ENCODE results near the gene NSMCE1. TPM values are rescaled to one million over a fixed set of nuclear protein-coding genes. Genes with fewer than 3 reads are reported as not detected.

NSMCE1 gene
- 100 to 1,000 TPM; 119 to 165 TPM for total RNA-seq

- Mint-ChIP-seq H3K36me3 (ENCODE audit: insufficient read depth in 2 of 2) (peaks cover 12 to 26% of the 10 kb centered on the region in 2 donors), H3K4me1 (ENCODE audit: low read depth) (peaks cover 86% of the 10 kb centered on the region), H3K27me3 (ENCODE audit: low read depth) (no peaks in the 10 kb centered on the region), H3K9me3 (peaks cover 2% of the 10 kb centered on the region in 2 donors), H3K27ac (peak within 1 kb of the TSS; percentile 95), H3K4me3 (peak within 1 kb of the TSS; percentile 96 to 97)
- ATAC-seq (replicated peaks in 1 of 2) (peak; percentile 90 to 96), DNase-seq (peak; percentile 98 to 99)
Observed at GRCh38 chr16:27268376-27269299, at the start of gene NSMCE1. Gene NSMCE1 (minus strand): TSS chr16:27268772. CDS start chr16:27257570, 11,202 bp downstream.

GRCh38 chr16:27317738-27318391, 49.3 kb upstream of the NSMCE1 start:
- ATAC-seq (replicated peaks in 1 of 2) (peak; percentile 44 to 59), DNase-seq (peak; percentile 68 to 73)
- peaks cover 45 to 62% of the 10 kb centered on the region in 2 donors for H3K36me3 Mint-ChIP-seq (ENCODE audit: insufficient read depth in 2 of 2)
- peak overlapping the region; percentile 97 to 99 for H3K4me3 Mint-ChIP-seq
- peaks cover 80% of the 10 kb centered on the region for H3K4me1 Mint-ChIP-seq (ENCODE audit: low read depth)
- H3K27ac Mint-ChIP-seq = peak overlapping the region; percentile 95
- H3K9me3 Mint-ChIP-seq = no peaks in the 10 kb centered on the region
- no peaks in the 10 kb centered on the region for H3K27me3 Mint-ChIP-seq (ENCODE audit: low read depth)

- DNase-seq (peak; percentile 25 to 36), ATAC-seq (replicated peaks in 1 of 2) (no peak)
- Mint-ChIP-seq H3K36me3 (ENCODE audit: insufficient read depth in 2 of 2) (peaks cover 45 to 58% of the 10 kb centered on the region in 2 donors), H3K4me3 (peak overlapping the region; percentile 97 to 99), H3K27me3 (ENCODE audit: low read depth) (no peaks in the 10 kb centered on the region), H3K9me3 (no peaks in the 10 kb centered on the region), H3K27ac (peak overlapping the region; percentile 95), H3K4me1 (ENCODE audit: low read depth) (peaks cover 80% of the 10 kb centered on the region)
Observed at GRCh38 chr16:27317320-27317719, 48.7 kb upstream of the NSMCE1 start.

GRCh38 chr16:27316038-27316680, 47.6 kb upstream of the NSMCE1 start:
- no peak for ATAC-seq (replicated peaks in 1 of 2)
- H3K9me3 Mint-ChIP-seq = no peaks in the 10 kb centered on the region
- peaks cover 80% of the 10 kb centered on the region for H3K4me1 Mint-ChIP-seq (ENCODE audit: low read depth)
- H3K27ac Mint-ChIP-seq = peak overlapping the region; percentile 99
- no peaks in the 10 kb centered on the region for H3K27me3 Mint-ChIP-seq (ENCODE audit: low read depth)
- DNase-seq = peak in 1 of 2 donors; percentile 29
- peak overlapping the region; percentile 97 to 99 for H3K4me3 Mint-ChIP-seq
- peaks cover 38 to 49% of the 10 kb centered on the region in 2 donors for H3K36me3 Mint-ChIP-seq (ENCODE audit: insufficient read depth in 2 of 2)

- Mint-ChIP-seq H3K36me3 (ENCODE audit: insufficient read depth in 2 of 2) (peaks cover 37 to 45% of the 10 kb centered on the region in 2 donors), H3K4me3 (peak overlapping the region; percentile 97 to 99), H3K9me3 (no peaks in the 10 kb centered on the region), H3K27ac (peak overlapping the region; percentile 99), H3K27me3 (ENCODE audit: low read depth) (no peaks in the 10 kb centered on the region), H3K4me1 (ENCODE audit: low read depth) (peaks cover 76% of the 10 kb centered on the region)
- peak; percentile 22 to 41 for ATAC-seq (replicated peaks in 1 of 2)
- peak; percentile 73 to 74 for DNase-seq
Observed at GRCh38 chr16:27315333-27316037, 46.9 kb upstream of the NSMCE1 start.

- no peaks in the 10 kb centered on the region for H3K9me3 Mint-ChIP-seq
- DNase-seq (no peak), ATAC-seq (replicated peaks in 1 of 2) (no peak)
- H3K27me3 Mint-ChIP-seq (ENCODE audit: low read depth) = no peaks in the 10 kb centered on the region
- peaks cover 71% of the 10 kb centered on the region for H3K4me1 Mint-ChIP-seq (ENCODE audit: low read depth)
- H3K4me3 Mint-ChIP-seq = peak overlapping the region; percentile 97 to 99
- peaks cover 37 to 42% of the 10 kb centered on the region in 2 donors for H3K36me3 Mint-ChIP-seq (ENCODE audit: insufficient read depth in 2 of 2)
- H3K27ac Mint-ChIP-seq = peak overlapping the region; percentile 99
Observed at GRCh38 chr16:27314986-27315332, 46.4 kb upstream of the NSMCE1 start.

- H3K4me3 Mint-ChIP-seq = peak overlapping the region; percentile 97 to 99
Observed at GRCh38 chr16:27314161-27314723, 45.7 kb upstream of the NSMCE1 start.

GRCh38 chr16:27313422-27314160, 45.0 kb upstream of the NSMCE1 start, which contains the start of gene IL4R:
Gene IL4R (plus strand): TSS chr16:27313974. CDS start chr16:27340204, 26,230 bp downstream.
- ATAC-seq (replicated peaks in 1 of 2) = peak; percentile 14 to 25
- Mint-ChIP-seq H3K27ac (peak within 1 kb of the TSS; percentile 99), H3K27me3 (ENCODE audit: low read depth) (no peaks in the 10 kb centered on the region), H3K4me1 (ENCODE audit: low read depth) (peaks cover 57% of the 10 kb centered on the region), H3K9me3 (no peaks in the 10 kb centered on the region), H3K4me3 (peak within 1 kb of the TSS; percentile 97 to 99), H3K36me3 (ENCODE audit: insufficient read depth in 2 of 2) (peaks cover 29% of the 10 kb centered on the region in 2 donors)
- peak; percentile 80 to 83 for DNase-seq

More at GRCh38 chr16:27314161-27314723, 45.7 kb upstream of the NSMCE1 start:
- Mint-ChIP-seq H3K4me1 (ENCODE audit: low read depth) (peaks cover 64% of the 10 kb centered on the region), H3K36me3 (ENCODE audit: insufficient read depth in 2 of 2) (peaks cover 34 to 36% of the 10 kb centered on the region in 2 donors), H3K27me3 (ENCODE audit: low read depth) (no peaks in the 10 kb centered on the region), H3K9me3 (no peaks in the 10 kb centered on the region), H3K27ac (peak overlapping the region; percentile 99)
- ATAC-seq (replicated peaks in 1 of 2) = peak; percentile 36 to 48
- peak; percentile 81 to 82 for DNase-seq

- Mint-ChIP-seq H3K27ac (peak overlapping the region; percentile 93), H3K27me3 (ENCODE audit: low read depth) (no peaks in the 10 kb centered on the region), H3K4me3 (peak overlapping the region; percentile 92 to 97), H3K4me1 (ENCODE audit: low read depth) (peaks cover 49% of the 10 kb centered on the region), H3K9me3 (no peaks in the 10 kb centered on the region), H3K36me3 (ENCODE audit: insufficient read depth in 2 of 2) (peaks cover 26 to 28% of the 10 kb centered on the region in 2 donors)
- DNase-seq = no peak
- no peak for ATAC-seq (replicated peaks in 1 of 2)
Observed at GRCh38 chr16:27312580-27313421, 44.2 kb upstream of the NSMCE1 start.

GRCh38 chr16:27311897-27312303, 43.3 kb upstream of the NSMCE1 start:
- no peak overlapping the region for H3K27ac Mint-ChIP-seq
- H3K4me3 Mint-ChIP-seq = peak overlapping the region in 1 of 2 donors; percentile 32
- no peaks in the 10 kb centered on the region for H3K27me3 Mint-ChIP-seq (ENCODE audit: low read depth)
- DNase-seq (no peak), ATAC-seq (replicated peaks in 1 of 2) (no peak)
- H3K9me3 Mint-ChIP-seq = no peaks in the 10 kb centered on the region
- peaks cover 19 to 22% of the 10 kb centered on the region in 2 donors for H3K36me3 Mint-ChIP-seq (ENCODE audit: insufficient read depth in 2 of 2)
- peaks cover 40% of the 10 kb centered on the region for H3K4me1 Mint-ChIP-seq (ENCODE audit: low read depth)

- H3K36me3 Mint-ChIP-seq (ENCODE audit: insufficient read depth in 2 of 2) = peaks cover 19 to 23% of the 10 kb centered on the region in 2 donors
- no peak overlapping the region for H3K27ac Mint-ChIP-seq
- H3K27me3 Mint-ChIP-seq (ENCODE audit: low read depth) = no peaks in the 10 kb centered on the region
- ATAC-seq (replicated peaks in 1 of 2) = no peak
- no peak for DNase-seq
- peaks cover 0 to 2% of the 10 kb centered on the region in 2 donors for H3K9me3 Mint-ChIP-seq
- peaks cover 37% of the 10 kb centered on the region for H3K4me1 Mint-ChIP-seq (ENCODE audit: low read depth)
- H3K4me3 Mint-ChIP-seq = no peak overlapping the region
Observed at GRCh38 chr16:27311448-27311830, 42.9 kb upstream of the NSMCE1 start.

All from activated T-cell treated with anti-CD3 and anti-CD28 coated beads, Interleukin-2, amount 50 U/mL, for 72 hours (primary cell).